Prostate gland (tissue), 2 donors: ENCODE measurements around the gene FOXP1.

Experiments
- CTCF ChIP-seq, 4 experiments: fragments of 200-600 bp in 2 of 4; fragments of 450-650 bp in 2 of 4; sonication (generic) in 2 of 4; IDR thresholded peaks; 1 replicate in 3 of 4; 2 replicates in 1 of 4; pipeline ENCODE4 v1.5.1; 2016 to 2019; ENCODE audit warnings: antibody characterized with exemption in 4 of 4, mild to moderate bottlenecking in 2 of 4, moderate library complexity in 2 of 4
- POLR2A ChIP-seq: fragments of 450-650 bp; IDR thresholded peaks from one replicate; pipeline ENCODE4 v1.6.1; 2016; ENCODE audit warnings: antibody characterized with exemption, mild to moderate bottlenecking
- POLR2AphosphoS5 ChIP-seq: sonication (generic); formaldehyde crosslinking; IDR thresholded peaks from one replicate; pipeline ENCODE4 v1.6.1; 2017; ENCODE audit warnings: antibody characterized with exemption

GRCh38 chr3:71450162-71450561, 133.4 kb downstream of the FOXP1 start:
- TF ChIP-seq POLR2A: no peak
- no peak for TF ChIP-seq CTCF (IDR thresholded peaks at IDR 0.05)
- no peak for TF ChIP-seq POLR2AphosphoS5
